Fibroblast of lung (primary cell): ENCODE measurements around the gene TAS1R3. TPM values are rescaled to one million over a fixed set of nuclear protein-coding genes. Genes with fewer than 3 reads are reported as not detected.

ENCODE experiments used
- DNase-seq, 2 donors: peaks; one replicate each; pipeline versions ENCODE4 v3.0.0 to v3.0.0-alpha.2; 2010; ENCODE audit warnings: low read depth in 2 of 2
- H2AFZ ChIP-seq: 2 replicates; pipeline ENCODE4 v1.5.1; 2012; ENCODE audit warnings: low read length, control low read depth, inconsistent platforms
- H3K27ac ChIP-seq: 2 replicates; pipeline ENCODE4 v1.5.1; 2011; ENCODE audit warnings: low read length, control low read depth; ENCODE audit not compliant: insufficient read depth
- H3K27me3 ChIP-seq: 2 replicates; pipeline ENCODE4 v1.5.1; 2011; ENCODE audit warnings: mild to moderate bottlenecking, low read length; ENCODE audit not compliant: control insufficient read depth, insufficient read depth
- H3K36me3 ChIP-seq: 2 replicates; pipeline ENCODE4 v1.5.1; 2011; ENCODE audit warnings: low read length; ENCODE audit not compliant: control insufficient read depth, insufficient read depth
- H3K4me1 ChIP-seq: 2 replicates; pipeline ENCODE4 v1.5.1; 2011; ENCODE audit warnings: low read length; ENCODE audit not compliant: control insufficient read depth, insufficient read depth; ENCODE audit errors: extremely low read depth
- H3K4me2 ChIP-seq: 2 replicates; pipeline ENCODE4 v1.5.1; 2011; ENCODE audit warnings: low read length, control low read depth; ENCODE audit not compliant: insufficient read depth; ENCODE audit errors: extremely low read depth
- H3K4me3 ChIP-seq, 4 experiments: fragments of 200-600 bp in 1 of 4; sonication (generic) in 1 of 4; replicated peaks in 1 of 4; 2 replicates each; pipeline ENCODE4 v1.5.1; 2011 to 2016; ENCODE audit warnings: low read length in 4 of 4, low read depth in 3 of 4, mild to moderate bottlenecking in 3 of 4, control low read depth in 2 of 4, inconsistent platforms in 1 of 4, mixed read lengths in 1 of 4; ENCODE audit not compliant: insufficient read depth in 1 of 4; ENCODE audit errors: control extremely low read depth in 1 of 4
- H3K79me2 ChIP-seq: 2 replicates; pipeline ENCODE4 v1.5.1; 2012; ENCODE audit warnings: mild to moderate bottlenecking, low read length, inconsistent platforms; ENCODE audit not compliant: control insufficient read depth, insufficient read depth
- H3K9ac ChIP-seq: 2 replicates; pipeline ENCODE4 v1.5.1; 2011; ENCODE audit warnings: mild to moderate bottlenecking, low read length, control low read depth; ENCODE audit not compliant: insufficient read depth
- H3K9me3 ChIP-seq: 2 replicates; pipeline ENCODE4 v1.5.1; 2012; ENCODE audit warnings: low read depth, low read length; ENCODE audit not compliant: control insufficient read depth, insufficient read depth
- H4K20me1 ChIP-seq: 2 replicates; pipeline ENCODE4 v1.5.1; 2011; ENCODE audit warnings: low read length; ENCODE audit not compliant: control insufficient read depth, insufficient read depth; ENCODE audit errors: extremely low read depth
- EZH2 ChIP-seq: IDR thresholded peaks from 2 replicates; pipeline ENCODE4 v1.5.1; 2012; ENCODE audit warnings: low read length, control low read depth, mild to moderate bottlenecking; ENCODE audit errors: missing control alignments
- polyA plus RNA-seq, 2 donors: library from polyadenylated mRNA; depleted of rRNA in 1 of 2; stranded (reverse) in 1 of 2; unstranded in 1 of 2; fragments of >200 nt; gene quantifications; 2 replicates each; pipeline ENCODE4 v1.2.1, GENCODE V29; 2011 to 2012; ENCODE audit warnings: missing spikeins in 1 of 2
- total RNA-seq: library from RNA; depleted of rRNA; stranded (reverse); fragments of >200 nt; gene quantifications from 2 replicates; pipeline ENCODE4 v1.2.1, GENCODE V29; 2014
- TF ChIP-seq, protein P1 (sequence below), 2 donors: IDR thresholded peaks in 1 of 2; conservative IDR thresholded peaks in 1 of 2; 1 replicate in 1 of 2; 2 replicates in 1 of 2; pipeline ENCODE4 v1.5.1; 2011 to 2012; ENCODE audit warnings: low read length in 2 of 2, control low read depth in 1 of 2, inconsistent platforms in 1 of 2, low read depth in 1 of 2, mild to moderate bottlenecking in 1 of 2

TAS1R3 gene
- total and polyA plus RNA-seq, 2 donors (not counting 1 experiment from before 2014, with no cell fraction given): 0.02 to 0.17 TPM

DNA sequence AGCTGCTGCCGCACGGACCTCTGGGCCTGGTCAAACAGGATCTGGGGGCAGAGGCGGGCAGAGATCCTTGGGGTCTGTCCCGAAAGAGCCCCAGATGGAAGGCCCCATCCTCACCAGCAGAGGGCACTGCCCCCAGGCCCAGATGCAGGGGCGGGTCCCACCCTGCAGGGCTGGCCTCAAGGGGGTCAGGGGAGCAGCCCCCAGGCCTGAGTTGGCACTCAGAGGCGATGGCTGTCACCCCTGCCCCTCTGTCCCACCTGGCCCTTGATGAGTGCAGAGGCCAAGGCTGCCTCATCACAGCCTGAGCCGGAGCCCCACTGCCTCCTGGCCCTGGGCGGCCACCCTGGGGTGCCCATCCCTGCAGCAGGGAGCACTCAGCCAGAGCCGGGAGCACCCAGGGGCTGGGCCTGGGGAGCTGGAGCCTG, 29.1 kb upstream of the TAS1R3 start:
- H3K4me2 ChIP-seq: no peak overlapping the region
- TF ChIP-seq, protein P1, sequence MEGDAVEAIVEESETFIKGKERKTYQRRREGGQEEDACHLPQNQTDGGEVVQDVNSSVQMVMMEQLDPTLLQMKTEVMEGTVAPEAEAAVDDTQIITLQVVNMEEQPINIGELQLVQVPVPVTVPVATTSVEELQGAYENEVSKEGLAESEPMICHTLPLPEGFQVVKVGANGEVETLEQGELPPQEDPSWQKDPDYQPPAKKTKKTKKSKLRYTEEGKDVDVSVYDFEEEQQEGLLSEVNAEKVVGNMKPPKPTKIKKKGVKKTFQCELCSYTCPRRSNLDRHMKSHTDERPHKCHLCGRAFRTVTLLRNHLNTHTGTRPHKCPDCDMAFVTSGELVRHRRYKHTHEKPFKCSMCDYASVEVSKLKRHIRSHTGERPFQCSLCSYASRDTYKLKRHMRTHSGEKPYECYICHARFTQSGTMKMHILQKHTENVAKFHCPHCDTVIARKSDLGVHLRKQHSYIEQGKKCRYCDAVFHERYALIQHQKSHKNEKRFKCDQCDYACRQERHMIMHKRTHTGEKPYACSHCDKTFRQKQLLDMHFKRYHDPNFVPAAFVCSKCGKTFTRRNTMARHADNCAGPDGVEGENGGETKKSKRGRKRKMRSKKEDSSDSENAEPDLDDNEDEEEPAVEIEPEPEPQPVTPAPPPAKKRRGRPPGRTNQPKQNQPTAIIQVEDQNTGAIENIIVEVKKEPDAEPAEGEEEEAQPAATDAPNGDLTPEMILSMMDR (conservative IDR thresholded peaks at IDR 0.05 in 1 of 2, IDR thresholded peaks at IDR 0.05 in 1 of 2; ENCODE audit: low read depth in 1 of 2, low read length in 2 of 2): peak; percentile 16 to 46
- TF ChIP-seq EZH2: no peak
- peaks cover 18% of the 10 kb centered on the region for H3K36me3 ChIP-seq
- no peak for DNase-seq
- no peak overlapping the region for H3K9ac ChIP-seq
- no peak overlapping the region for H3K27ac ChIP-seq
- H3K79me2 ChIP-seq: peaks cover 35% of the 10 kb centered on the region
- peaks cover 18% of the 10 kb centered on the region for H3K4me1 ChIP-seq
- no peaks in the 10 kb centered on the region for H3K27me3 ChIP-seq
- no peak overlapping the region for H2AFZ ChIP-seq
- H4K20me1 ChIP-seq: no peaks in the 10 kb centered on the region
- H3K9me3 ChIP-seq: no peaks in the 10 kb centered on the region
- no peak overlapping the region for H3K4me3 ChIP-seq

DNA sequence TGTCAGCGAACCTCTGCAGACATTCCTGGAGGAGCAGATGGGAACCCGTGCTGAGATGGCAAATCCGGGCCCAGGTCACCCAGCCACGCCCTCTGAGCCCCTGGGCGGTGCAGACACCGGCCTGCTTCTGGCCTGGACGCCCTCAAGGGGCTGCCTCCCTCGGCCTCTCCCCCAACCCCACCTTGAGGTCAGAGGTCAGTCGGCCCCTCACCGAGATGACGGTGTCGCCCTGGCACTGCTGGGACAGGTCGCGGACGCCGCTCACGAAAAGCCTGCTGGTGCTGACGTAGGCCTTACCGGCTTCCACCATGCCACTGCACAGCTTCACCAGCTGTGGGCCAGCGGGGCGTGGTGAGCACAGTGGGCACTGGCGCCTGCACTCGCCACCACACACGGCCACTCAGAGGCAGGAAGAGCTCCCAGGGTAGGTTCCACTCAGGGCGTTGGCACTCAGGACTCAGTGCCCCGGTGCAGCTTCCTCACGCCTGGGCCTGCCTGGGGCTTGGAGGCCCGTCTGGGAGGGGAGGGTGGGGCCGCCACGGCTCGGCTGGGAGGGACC, 28.1 kb upstream of the TAS1R3 start:
- no peak for DNase-seq
- peaks cover 38% of the 10 kb centered on the region for H3K79me2 ChIP-seq
- H3K4me3 ChIP-seq: no peak overlapping the region
- no peak overlapping the region for H3K4me2 ChIP-seq
- H2AFZ ChIP-seq: no peak overlapping the region
- H3K4me1 ChIP-seq: peaks cover 18% of the 10 kb centered on the region
- H3K27me3 ChIP-seq: no peaks in the 10 kb centered on the region
- no peak overlapping the region for H3K9ac ChIP-seq
- no peak for TF ChIP-seq EZH2
- TF ChIP-seq, protein P1 (conservative IDR thresholded peaks at IDR 0.05 in 1 of 2, IDR thresholded peaks at IDR 0.05 in 1 of 2; ENCODE audit: low read depth in 1 of 2, low read length in 2 of 2): no peak
- H3K36me3 ChIP-seq: peaks cover 14% of the 10 kb centered on the region
- no peaks in the 10 kb centered on the region for H4K20me1 ChIP-seq
- H3K27ac ChIP-seq: no peak overlapping the region
- no peaks in the 10 kb centered on the region for H3K9me3 ChIP-seq

DNA sequence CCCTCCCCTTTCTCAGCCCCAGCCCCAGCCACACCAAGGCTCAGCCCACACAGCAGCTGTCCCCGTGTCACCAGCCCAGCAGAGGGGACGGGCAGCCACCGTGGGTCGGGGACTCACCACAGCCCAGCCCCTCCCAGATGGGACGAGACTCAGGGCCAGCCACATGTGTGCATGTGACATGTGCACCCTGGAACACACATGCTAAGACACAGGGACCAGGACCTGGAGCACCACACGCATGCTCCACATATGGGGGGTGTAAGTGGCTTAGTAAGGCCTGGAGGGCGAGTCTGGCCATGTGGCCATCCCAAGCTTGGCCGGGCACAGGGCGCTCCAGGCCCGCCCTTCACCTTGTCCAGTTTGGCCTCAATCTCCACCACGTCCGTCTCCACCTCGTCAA, 27.3 kb upstream of the TAS1R3 start:
- Histone ChIP-seq H3K4me2 (peak overlapping the region; percentile 8), H4K20me1 (no peaks in the 10 kb centered on the region), H3K9me3 (no peaks in the 10 kb centered on the region)

More for the DNA sequence above, 27.3 kb upstream of the TAS1R3 start:
- Histone ChIP-seq H3K27me3 (no peaks in the 10 kb centered on the region), H3K79me2 (peaks cover 38% of the 10 kb centered on the region), H3K36me3 (peaks cover 13% of the 10 kb centered on the region), H3K4me3 (no peak overlapping the region), H3K4me1 (peaks cover 18% of the 10 kb centered on the region), H3K9ac (no peak overlapping the region), H2AFZ (no peak overlapping the region), H3K27ac (no peak overlapping the region)
- no peak for DNase-seq
- no peak for TF ChIP-seq EZH2
- TF ChIP-seq, protein P1 (conservative IDR thresholded peaks at IDR 0.05 in 1 of 2, IDR thresholded peaks at IDR 0.05 in 1 of 2; ENCODE audit: low read depth in 1 of 2, low read length in 2 of 2): no peak
